Ammon's horn (tissue), 1 donor: ENCODE results near the gene TYROBP.
"Not testable (repeated sequence)": the region's sequence is repeated elsewhere in the genome, so short reads cannot be mapped to it uniquely, and the experiment has no call there.

Source experiments
- DNase-seq: peaks from one replicate; pipeline ENCODE4 v3.0.0-alpha.2; 2016; ENCODE audit warnings: low spot score

The TYROBP gene

DNA sequence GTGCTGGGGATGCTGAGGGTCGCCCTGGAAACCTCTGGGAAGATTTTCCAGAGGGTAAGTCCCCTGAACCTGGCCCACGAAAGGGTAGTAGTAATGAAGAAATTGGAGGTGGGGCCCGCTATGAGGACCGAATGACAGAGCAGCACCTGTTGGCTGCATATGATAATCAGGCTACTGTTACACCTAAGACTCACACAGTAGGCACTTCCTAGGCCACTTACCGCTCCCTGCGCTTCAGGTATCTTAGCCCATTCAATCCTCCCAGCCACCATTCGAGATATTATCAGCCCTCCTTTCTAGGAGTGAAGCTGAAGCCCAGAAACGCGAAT is 23.7 kb upstream of the TYROBP start:
- no peak for DNase-seq

DNA sequence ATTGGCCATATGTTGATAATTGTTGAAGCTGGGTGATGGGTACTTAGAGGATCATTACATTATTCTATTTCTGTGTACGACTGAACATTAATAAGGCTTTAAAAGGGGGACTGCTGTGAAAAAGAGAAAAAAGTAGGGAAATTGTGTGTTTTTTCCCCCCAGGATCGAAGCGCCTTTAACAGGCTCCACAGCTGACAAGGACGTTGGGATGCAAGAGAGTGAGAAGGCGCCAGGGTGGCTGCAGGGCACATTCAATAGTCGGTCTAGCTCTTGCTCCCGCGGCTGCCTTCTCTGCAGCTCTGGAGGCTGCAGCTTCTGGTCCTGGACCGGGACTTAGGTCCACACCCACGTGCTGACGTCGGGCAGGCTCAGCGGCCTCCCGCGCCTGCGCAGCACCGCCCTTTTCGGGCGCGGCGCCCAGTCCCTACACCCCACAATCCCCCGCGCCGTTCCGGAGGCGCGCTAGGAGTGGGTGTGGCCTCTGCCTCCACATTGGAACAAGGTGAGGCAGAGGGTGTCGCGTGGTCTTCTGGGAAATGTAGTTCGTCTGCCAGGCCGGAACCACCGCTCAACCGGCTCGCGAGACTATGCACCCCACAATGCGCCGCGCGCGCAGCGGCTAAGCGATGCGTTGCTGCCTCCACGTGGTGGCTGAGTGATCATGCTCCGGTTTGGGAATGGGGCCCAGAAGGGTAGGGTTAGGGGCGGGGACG is 23.2 kb upstream of the TYROBP start:
- DNase-seq: peak; percentile 99

GRCh38 chr19:35929876-35930275 is 21.8 kb upstream of the TYROBP start:
- DNase-seq: no peak

DNA sequence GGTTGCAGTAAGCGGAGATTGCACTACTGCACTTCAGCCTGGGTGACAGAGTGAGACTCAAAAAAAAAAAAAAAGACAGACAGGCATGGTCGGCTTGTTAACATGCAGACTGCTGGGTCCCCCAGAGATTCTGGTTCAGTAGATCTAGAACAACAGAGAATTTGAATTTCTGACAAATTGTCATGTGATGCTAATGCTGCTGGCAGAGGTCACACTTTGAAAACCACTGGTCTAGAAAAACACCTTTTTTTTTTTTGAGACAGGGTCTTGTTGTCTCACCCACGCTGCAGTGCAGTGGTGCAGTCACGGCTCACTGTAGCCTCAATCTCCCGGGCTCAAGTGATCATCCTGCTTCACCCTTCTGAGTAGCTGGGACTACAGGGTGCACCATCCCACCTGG is 20.4 kb upstream of the TYROBP start:
- DNase-seq: no peak

DNA sequence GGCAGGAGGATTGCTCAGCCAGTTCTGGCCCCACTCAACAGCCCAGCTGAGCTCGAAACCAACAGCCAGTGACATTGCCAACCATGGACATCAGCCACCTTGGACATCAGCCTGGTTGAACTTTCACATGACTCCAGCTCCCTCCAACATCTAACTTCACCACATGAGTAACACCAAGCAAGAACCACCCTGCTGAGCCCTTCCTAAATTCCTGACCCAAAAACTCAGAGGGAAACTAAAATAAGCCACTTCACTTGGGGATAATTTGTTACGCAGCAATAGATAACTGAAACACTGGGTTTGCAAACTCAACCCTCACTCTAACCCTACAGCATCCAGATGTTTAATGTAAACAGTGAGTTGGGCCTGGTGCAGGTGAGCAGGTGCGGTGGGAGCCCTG is 17.4 kb upstream of the TYROBP start:
- DNase-seq: no peak

DNA sequence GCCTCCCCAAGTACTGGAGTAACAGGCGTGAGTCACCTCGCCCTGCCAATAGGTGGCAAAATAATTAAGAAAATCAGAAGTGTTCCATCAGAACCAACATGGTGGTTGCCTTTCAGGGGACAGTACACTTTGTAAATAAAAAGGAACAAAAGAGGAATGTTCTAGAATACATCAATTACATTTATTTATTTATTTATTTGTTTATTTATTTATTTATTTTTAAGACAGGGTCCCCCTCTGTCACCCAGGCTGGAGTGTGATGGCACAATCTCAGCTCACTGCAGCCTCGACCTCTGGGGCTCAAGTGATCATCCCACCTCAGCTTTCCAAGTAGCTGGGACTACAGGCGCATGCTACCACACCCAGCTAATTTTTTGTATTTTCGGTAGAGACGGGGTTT is 12.9 kb upstream of the TYROBP start:
- no peak for DNase-seq

- no peak for DNase-seq
Measured at GRCh38 chr19:35919306-35919705, 11.2 kb upstream of the TYROBP start.

- DNase-seq: no peak
Measured at GRCh38 chr19:35915443-35915842, 7.3 kb upstream of the TYROBP start.

GRCh38 chr19:35913589-35913988 is 5.5 kb upstream of the TYROBP start:
- DNase-seq: no peak

GRCh38 chr19:35911790-35912189 is 3.7 kb upstream of the TYROBP start:
- no peak for DNase-seq

GRCh38 chr19:35911173-35911572 is 3.1 kb upstream of the TYROBP start:
- DNase-seq: no peak

- DNase-seq: not testable (repeated sequence)
Measured at GRCh38 chr19:35910355-35910754, 2.3 kb upstream of the TYROBP start.

- DNase-seq: no peak
Measured at GRCh38 chr19:35909684-35910035, 1.6 kb upstream of the TYROBP start.

DNA sequence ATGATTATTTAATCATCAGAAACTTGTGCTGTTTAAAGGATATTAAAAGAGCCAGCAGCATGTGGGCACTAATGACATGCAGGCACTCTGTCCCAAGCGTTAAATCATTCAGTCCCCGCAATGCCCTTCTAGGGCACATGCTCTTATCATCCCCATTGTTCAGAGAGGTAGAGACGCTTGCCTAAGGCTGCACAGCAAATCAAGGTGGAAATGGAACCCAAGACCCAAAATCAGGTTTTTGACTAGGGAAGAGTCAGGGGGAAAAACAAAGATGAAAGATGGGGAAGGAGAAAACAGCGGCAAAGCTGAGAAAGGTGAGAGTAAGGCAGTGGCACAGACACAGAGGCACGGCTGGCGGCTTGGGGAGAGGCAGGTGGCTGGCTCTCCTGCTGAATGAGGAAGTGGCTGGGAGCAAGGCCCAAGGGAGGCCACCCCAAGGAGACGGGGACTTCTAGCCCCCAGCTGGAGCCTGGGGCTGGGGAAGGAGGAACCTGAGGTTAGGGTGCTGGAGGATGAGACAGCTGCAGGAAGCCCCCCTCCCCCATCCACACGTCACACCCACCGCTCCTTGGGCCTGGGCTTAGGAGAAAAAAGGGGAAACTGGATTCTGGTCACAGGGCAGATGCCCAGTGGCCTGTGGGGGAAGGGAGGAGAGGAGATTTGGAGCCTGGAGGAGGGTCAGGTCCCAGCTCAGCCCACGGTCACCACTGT is 1.0 kb upstream of the TYROBP start:
- DNase-seq: peak; percentile 80

- DNase-seq: no peak
Measured at GRCh38 chr19:35907377-35907745, 734 bp downstream of the TYROBP start.

- DNase-seq: no peak
Measured at GRCh38 chr19:35905178-35905727, 2.8 kb downstream of the TYROBP start.

GRCh38 chr19:35904311-35905068 is 3.6 kb downstream of the TYROBP start:
- peak; percentile 52 for DNase-seq

DNA sequence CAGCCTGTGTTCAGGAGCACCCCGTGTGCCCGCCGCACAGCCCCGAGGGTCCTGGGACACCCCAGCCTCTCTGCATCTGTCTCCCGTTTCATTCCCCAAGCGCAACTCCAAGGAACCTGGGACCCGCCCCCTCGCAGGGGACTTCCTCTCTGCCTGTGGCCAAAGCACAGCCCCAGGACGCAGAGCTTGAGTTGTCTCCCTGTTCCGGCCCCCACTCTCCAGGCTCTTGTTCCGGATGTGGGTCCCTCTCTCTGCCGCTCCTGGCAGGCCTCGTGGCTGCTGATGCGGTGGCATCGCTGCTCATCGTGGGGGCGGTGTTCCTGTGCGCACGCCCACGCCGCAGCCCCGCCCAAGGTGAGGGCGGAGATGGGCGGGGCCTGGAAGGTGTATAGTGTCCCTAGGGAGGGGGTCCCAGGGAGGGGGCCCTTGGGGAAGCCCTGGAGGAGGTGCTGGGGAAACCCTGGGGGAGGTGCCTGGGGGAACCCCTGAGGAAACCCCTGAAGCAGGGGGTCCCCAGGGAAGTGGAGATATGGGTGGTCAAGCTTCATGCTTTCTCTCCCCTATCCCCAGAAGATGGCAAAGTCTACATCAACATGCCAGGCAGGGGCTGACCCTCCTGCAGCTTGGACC is 4.4 kb downstream of the TYROBP start:
- DNase-seq: peak; percentile 79

GRCh38 chr19:35902870-35903475 is 5.1 kb downstream of the TYROBP start:
- DNase-seq: no peak

DNA sequence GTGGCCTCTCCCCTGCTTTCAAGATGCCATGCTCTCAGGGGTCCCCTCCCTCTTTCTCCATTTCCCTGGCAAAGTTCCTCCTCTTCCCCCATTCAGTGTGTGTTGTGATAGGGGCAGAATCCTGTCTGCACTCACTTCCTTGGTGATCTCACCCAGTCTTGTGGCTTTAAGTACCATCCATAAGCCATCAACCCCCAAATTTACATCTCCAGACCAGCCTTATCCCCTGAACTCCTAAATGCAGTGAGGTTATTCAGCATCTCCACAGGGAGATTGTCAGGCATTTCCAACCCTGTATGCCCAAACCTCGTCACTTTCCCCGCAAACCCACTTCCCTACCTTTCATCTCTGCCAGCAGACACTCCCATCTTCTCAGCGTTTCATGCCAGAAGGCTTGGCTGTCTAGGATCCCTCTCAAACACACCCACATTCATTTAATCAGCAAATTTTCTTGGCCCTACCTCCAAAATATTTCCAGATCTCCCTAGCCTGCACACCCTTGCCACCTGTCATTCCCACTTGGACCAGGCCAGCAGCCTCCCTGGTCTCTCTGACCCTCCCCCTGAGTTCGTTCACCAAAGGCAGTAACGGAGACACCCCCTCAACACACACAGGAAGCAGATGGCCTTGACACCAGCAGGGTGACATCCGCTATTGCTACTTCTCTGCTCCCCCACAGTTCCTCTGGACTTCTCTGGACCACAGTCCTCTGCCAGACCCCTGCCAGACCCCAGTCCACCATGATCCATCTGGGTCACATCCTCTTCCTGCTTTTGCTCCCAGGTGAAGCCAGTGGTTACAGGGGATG is 6.0 kb downstream of the TYROBP start, which contains the start of gene HCST:
TSS of gene HCST (plus strand) at position 676 of the 808 bp plus-strand sequence. CDS start at position 741, 65 bp downstream.
- peak; percentile 57 for DNase-seq

- no peak for DNase-seq
Measured at GRCh38 chr19:35901055-35901644, 6.9 kb downstream of the TYROBP start.
